Measurements from ENCODE around the gene NMT1.
"Not testable (repeated sequence)": the region's sequence is repeated elsewhere in the genome, so short reads cannot be mapped to it uniquely, and the experiment has no call there.

NMT1 gene

GRCh38 chr17:45038728-45039634, 22.1 kb upstream of the NMT1 start:
- no peak for DNase-seq

GRCh38 chr17:45040459-45040858, 20.7 kb upstream of the NMT1 start:
- DNase-seq: no peak

- DNase-seq: no peak
These were observed 18.6 kb upstream of the NMT1 start for GRCh38 chr17:45042346-45043120.

GRCh38 chr17:45043813-45044540, 17.1 kb upstream of the NMT1 start:
- DNase-seq: no peak

GRCh38 chr17:45046537-45047125, 14.5 kb upstream of the NMT1 start:
- DNase-seq: no peak

- no peak for DNase-seq
These were observed 12.1 kb upstream of the NMT1 start for GRCh38 chr17:45048795-45049563.

GRCh38 chr17:45050481-45051059, 10.5 kb upstream of the NMT1 start:
- no peak for DNase-seq

GRCh38 chr17:45051060-45051719, 9.9 kb upstream of the NMT1 start, which contains the start of gene DCAKD:
DCAKD (minus strand) TSS chr17:45051632; CDS start chr17:45034885, 16,747 bp downstream.
- peak; percentile 91 for DNase-seq

GRCh38 chr17:45051720-45052051, 9.4 kb upstream of the NMT1 start:
- not testable (repeated sequence) for DNase-seq

GRCh38 chr17:45052052-45052772, 8.9 kb upstream of the NMT1 start:
- DNase-seq: peak; percentile 9

- DNase-seq: no peak
These were observed 728 bp upstream of the NMT1 start for GRCh38 chr17:45060382-45060796.

GRCh38 chr17:45061606-45062205, 589 bp downstream of the NMT1 start:
- no peak for DNase-seq

GRCh38 chr17:45063198-45063597, 2.1 kb downstream of the NMT1 start:
- DNase-seq: no peak

GRCh38 chr17:45067637-45068036, 6.5 kb downstream of the NMT1 start:
- DNase-seq: no peak

- no peak for DNase-seq
These were observed 8.9 kb downstream of the NMT1 start for GRCh38 chr17:45070001-45070400.

- no peak for DNase-seq
These were observed 9.7 kb downstream of the NMT1 start for GRCh38 chr17:45070809-45071208.

GRCh38 chr17:45073414-45074070, 12.4 kb downstream of the NMT1 start:
- DNase-seq: no peak

GRCh38 chr17:45077643-45078042, 16.5 kb downstream of the NMT1 start:
- DNase-seq: no peak

- no peak for DNase-seq
These were observed 20.1 kb downstream of the NMT1 start for GRCh38 chr17:45081047-45081703.

Measured in CD4-positive, alpha-beta T cell treated with Interferon gamma for 1 hour (primary cell).